SH-SY5Y (cell line): ENCODE measurements around the gene SLC39A11.

Experiments
- GATA2 ChIP-seq: IDR thresholded peaks from 2 replicates; pipeline ENCODE4 v1.6.1; 2011; ENCODE audit warnings: mild to moderate bottlenecking, low read depth, low read length
- GATA3 ChIP-seq: IDR thresholded peaks from 2 replicates; pipeline ENCODE4 v1.6.1; 2011; ENCODE audit warnings: low read depth, mild to moderate bottlenecking, low read length, moderate library complexity

- TF ChIP-seq GATA2 (no peak), GATA3 (no peak)
Observed at GRCh38 chr17:73023759-73024158, 68.7 kb downstream of the SLC39A11 start.
